Measurements from ENCODE around the gene CRIM1. TPM values are rescaled to one million over a fixed set of nuclear protein-coding genes. Genes with fewer than 3 reads are reported as not detected.

CRIM1 gene
- total and polyA plus RNA-seq, 7 donors, result 10.2 to 68.1 (median 53.1) TPM

DNA sequence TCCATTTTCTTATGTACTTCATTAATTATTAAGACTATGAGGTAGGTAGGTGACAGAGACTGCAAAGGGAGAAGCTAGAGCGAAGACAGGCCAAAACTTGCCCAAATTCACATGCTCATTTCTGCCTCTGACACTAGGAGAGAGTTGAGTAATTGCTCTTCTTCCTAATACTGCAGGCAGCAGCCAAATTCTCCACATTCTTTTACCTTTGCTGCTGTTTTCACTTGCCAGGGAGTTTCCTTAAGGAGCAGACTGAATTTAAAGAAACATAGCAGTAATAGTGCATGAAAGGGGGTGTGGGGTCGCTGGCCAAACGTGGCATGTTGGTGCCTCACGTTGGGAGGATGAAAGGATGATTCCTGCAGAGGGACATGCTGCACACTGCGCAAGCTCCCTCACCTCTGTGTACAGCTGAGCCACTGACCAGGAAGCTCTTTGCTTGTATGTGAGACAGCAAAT lies 12.3 kb downstream of the CRIM1 start:
- DNase-seq (no peak), ATAC-seq (peak in 1 of 4 donors; percentile 19)
- Histone ChIP-seq H3K27me3 (ENCODE audit: insufficient read depth in 3 of 3, low read length in 2 of 3) (no peaks in the 10 kb centered on the region), H3K9me3 (no peaks in the 10 kb centered on the region), H3K27ac (peak overlapping the region; percentile 74), H3K4me1 (peaks cover 98% of the 10 kb centered on the region), H3K4me3 (peak overlapping the region; percentile 36), H3K36me3 (ENCODE audit: insufficient read depth in 1 of 2, low read depth in 1 of 2) (no peaks in the 10 kb centered on the region)
- 33 to 42% (median 39%) methylated on average over 5 of the region's 5 CpGs for WGBS, 3 donors
- TF ChIP-seq, protein P1, sequence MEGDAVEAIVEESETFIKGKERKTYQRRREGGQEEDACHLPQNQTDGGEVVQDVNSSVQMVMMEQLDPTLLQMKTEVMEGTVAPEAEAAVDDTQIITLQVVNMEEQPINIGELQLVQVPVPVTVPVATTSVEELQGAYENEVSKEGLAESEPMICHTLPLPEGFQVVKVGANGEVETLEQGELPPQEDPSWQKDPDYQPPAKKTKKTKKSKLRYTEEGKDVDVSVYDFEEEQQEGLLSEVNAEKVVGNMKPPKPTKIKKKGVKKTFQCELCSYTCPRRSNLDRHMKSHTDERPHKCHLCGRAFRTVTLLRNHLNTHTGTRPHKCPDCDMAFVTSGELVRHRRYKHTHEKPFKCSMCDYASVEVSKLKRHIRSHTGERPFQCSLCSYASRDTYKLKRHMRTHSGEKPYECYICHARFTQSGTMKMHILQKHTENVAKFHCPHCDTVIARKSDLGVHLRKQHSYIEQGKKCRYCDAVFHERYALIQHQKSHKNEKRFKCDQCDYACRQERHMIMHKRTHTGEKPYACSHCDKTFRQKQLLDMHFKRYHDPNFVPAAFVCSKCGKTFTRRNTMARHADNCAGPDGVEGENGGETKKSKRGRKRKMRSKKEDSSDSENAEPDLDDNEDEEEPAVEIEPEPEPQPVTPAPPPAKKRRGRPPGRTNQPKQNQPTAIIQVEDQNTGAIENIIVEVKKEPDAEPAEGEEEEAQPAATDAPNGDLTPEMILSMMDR (IDR thresholded peaks at IDR 0.05), result no peak
- intact Hi-C loops (cut with DNase I), result no loop called here

DNA sequence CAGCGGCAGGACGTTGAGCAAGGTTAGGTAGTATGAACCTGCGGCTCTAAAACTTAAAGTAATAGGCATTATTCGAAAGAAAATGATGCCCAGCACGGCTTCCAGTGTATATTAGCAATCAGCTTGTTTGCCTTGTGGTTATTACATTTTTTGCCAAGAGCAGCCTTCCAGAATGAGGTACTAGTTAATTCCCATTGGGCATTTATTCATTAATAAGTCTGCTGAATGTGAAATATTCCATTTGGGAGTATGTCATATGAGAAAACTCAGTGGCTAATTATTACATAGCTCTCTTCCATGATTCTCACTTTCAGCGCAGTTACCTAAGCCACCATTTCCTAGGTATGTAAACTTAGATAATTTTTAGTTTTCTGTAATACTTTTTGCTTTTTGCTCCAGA lies 12.9 kb downstream of the CRIM1 start:
- ATAC-seq, result no peak
- Histone ChIP-seq H3K36me3 (ENCODE audit: insufficient read depth in 1 of 2, low read depth in 1 of 2) (no peaks in the 10 kb centered on the region), H3K4me3 (peak overlapping the region; percentile 36), H3K27me3 (ENCODE audit: insufficient read depth in 3 of 3, low read length in 2 of 3) (no peaks in the 10 kb centered on the region), H3K9me3 (no peaks in the 10 kb centered on the region), H3K27ac (peak overlapping the region; percentile 74), H3K4me1 (peaks cover 99% of the 10 kb centered on the region)
- intact Hi-C loops (cut with DNase I), result no loop called here
- TF ChIP-seq, protein P1 (IDR thresholded peaks at IDR 0.05), result no peak
- DNase-seq, result no peak
- 62 to 70% (median 68%) methylated on average over 6 of the region's 6 CpGs for WGBS, 3 donors

DNA sequence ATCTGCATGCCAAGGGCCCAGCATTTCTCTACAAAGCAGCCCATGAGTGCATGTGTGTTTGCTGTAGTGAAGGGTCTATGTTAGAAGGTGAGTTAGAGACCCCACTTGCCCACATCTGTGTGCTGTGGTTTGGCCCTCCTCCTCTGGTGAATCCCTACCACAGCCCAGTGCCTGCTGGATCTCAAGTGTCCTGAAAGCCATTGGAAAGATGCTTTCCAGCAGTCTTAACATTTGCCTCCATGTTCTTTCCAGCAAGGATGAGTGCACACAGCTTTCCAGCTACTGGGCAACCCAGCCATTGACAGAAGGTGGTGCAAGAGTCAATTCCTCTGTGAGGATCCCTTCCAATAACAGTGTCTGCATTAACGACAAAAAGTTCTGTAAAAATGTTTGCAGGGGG lies 13.6 kb downstream of the CRIM1 start:
- Histone ChIP-seq H3K9me3 (no peaks in the 10 kb centered on the region), H3K27ac (peak overlapping the region; percentile 74), H3K27me3 (ENCODE audit: insufficient read depth in 3 of 3, low read length in 2 of 3) (no peaks in the 10 kb centered on the region), H3K4me1 (peaks cover 99% of the 10 kb centered on the region), H3K36me3 (ENCODE audit: insufficient read depth in 1 of 2, low read depth in 1 of 2) (no peaks in the 10 kb centered on the region), H3K4me3 (no peak overlapping the region)
- TF ChIP-seq, protein P1 (IDR thresholded peaks at IDR 0.05), result no peak
- 47 to 54% (median 53%) methylated on average over 1 of the region's 1 CpG for WGBS, 3 donors
- no peak for ATAC-seq
- intact Hi-C loops (cut with DNase I), result no loop called here
- no peak for DNase-seq

DNA sequence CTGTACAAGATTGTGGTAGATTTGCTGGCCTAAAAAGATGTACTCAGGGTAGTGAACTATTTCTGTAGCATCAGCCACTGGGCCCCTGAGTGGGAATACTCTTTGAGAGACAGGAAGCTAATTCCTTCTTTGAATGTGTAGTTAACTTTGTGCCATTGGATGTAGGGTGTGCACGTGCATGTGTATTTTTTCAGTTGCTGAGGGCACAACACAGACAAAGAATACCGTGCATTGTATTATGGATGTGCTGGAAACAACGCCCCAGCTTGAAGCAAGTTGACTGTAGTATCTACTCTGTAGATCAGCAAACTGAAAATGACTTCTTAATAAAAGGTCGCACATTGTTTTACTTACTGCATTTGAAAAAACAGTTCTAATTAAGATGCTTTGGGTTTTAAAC lies 14.1 kb downstream of the CRIM1 start:
- H3K27ac ChIP-seq, result peak overlapping the region; percentile 46
- no peaks in the 10 kb centered on the region for H3K9me3 ChIP-seq
- TF ChIP-seq, protein P1 (IDR thresholded peaks at IDR 0.05), result no peak
- H3K4me1 ChIP-seq, result peaks cover 99% of the 10 kb centered on the region
- no peak for ATAC-seq
- DNase-seq, result no peak
- no peaks in the 10 kb centered on the region for H3K36me3 ChIP-seq (ENCODE audit: insufficient read depth in 1 of 2, low read depth in 1 of 2)
- intact Hi-C loops (cut with DNase I), result loop anchor here (5.0 to 10.0 kb wide), 2 partner anchors 48 to 55 kb away; no protein-coding TSS in a partner anchor
- H3K27me3 ChIP-seq (ENCODE audit: insufficient read depth in 3 of 3, low read length in 2 of 3), result no peaks in the 10 kb centered on the region
- H3K4me3 ChIP-seq, result no peak overlapping the region
- 46 to 67% (median 50%) methylated on average over 4 of the region's 4 CpGs for WGBS, 3 donors

DNA sequence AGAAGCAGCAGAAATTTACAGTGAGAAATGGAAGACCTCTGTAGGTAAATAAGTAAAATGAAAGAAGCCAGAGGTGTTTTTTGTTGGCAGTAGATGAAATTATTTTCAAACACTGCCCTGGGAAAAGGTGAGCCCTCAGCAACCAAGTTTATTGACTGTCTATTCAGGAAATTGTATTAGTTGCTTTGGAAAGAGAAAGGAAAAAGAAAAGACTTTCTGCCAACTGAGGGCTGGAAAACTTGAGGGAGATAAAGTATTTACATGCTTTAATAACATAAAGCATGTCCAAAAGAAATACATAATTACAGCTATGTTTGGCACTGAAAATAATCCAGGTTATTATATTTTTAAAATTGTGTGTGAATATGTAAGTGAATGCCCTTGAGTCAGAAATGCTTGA lies 14.7 kb downstream of the CRIM1 start:
- Histone ChIP-seq H3K27ac (peak overlapping the region; percentile 46), H3K9me3 (no peaks in the 10 kb centered on the region), H3K4me3 (no peak overlapping the region), H3K27me3 (ENCODE audit: insufficient read depth in 3 of 3, low read length in 2 of 3) (no peaks in the 10 kb centered on the region), H3K36me3 (ENCODE audit: insufficient read depth in 1 of 2, low read depth in 1 of 2) (no peaks in the 10 kb centered on the region), H3K4me1 (peaks cover 99% of the 10 kb centered on the region)
- ATAC-seq (no peak), DNase-seq (no peak)
- intact Hi-C loops (cut with DNase I), result loop anchor here (5.0 to 10.0 kb wide), 2 partner anchors 47 to 55 kb away; no protein-coding TSS in a partner anchor
- TF ChIP-seq, protein P1 (IDR thresholded peaks at IDR 0.05), result no peak
